H1 (cell line): ENCODE results near the gene KLHL29. TPM values are rescaled to one million over a fixed set of nuclear protein-coding genes. Genes with fewer than 3 reads are reported as not detected.

Experiments
- CTCF ChIA-PET: fragments of 300-600 bp; sonication (Branson Sonifier 250); formaldehyde crosslinking; loops from one replicate; lab custom pipeline; 2021; ENCODE audit not compliant: partially characterized antibody; lab: Charles Lee
- POLR2A ChIA-PET: fragments of 300-600 bp; sonication (Branson Sonifier 250); formaldehyde crosslinking; loops from one replicate; lab custom pipeline; 2021; ENCODE audit warnings: inconsistent platforms; ENCODE audit not compliant: partially characterized antibody; lab: Charles Lee
- DNase-seq, 2 experiments: peaks; one replicate each; pipeline versions ENCODE4 v3.0.0 to v3.0.0-alpha.2; 2010 to 2022; ENCODE audit warnings: low spot score in 2 of 2, low read depth in 1 of 2, mixed read lengths in 1 of 2
- FAIRE-seq: peaks from 2 replicates; lab custom pipeline; 2011; peaks lifted over from hg19 to GRCh38; lab: Jason Lieb, UNC
- H2AFZ ChIP-seq: 2 replicates; pipeline ENCODE4 v1.8.1; 2012; ENCODE audit warnings: low read length, inconsistent platforms
- H2AK5ac ChIP-seq: 2 replicates; pipeline ENCODE4 v1.6.1; 2013; ENCODE audit warnings: low read depth, low read length
- H2BK120ac ChIP-seq: replicated peaks from 2 replicates; pipeline ENCODE3; 2013; ENCODE audit warnings: low read depth, low read length, inconsistent platforms
- H2BK12ac ChIP-seq: 2 replicates; pipeline ENCODE4 v1.6.1; 2013; ENCODE audit warnings: low read depth, low read length
- H2BK15ac ChIP-seq: 2 replicates; pipeline ENCODE4 v1.6.1; 2013; ENCODE audit warnings: low read length
- H2BK20ac ChIP-seq: 2 replicates; pipeline ENCODE4 v1.6.1; 2013; ENCODE audit warnings: low read length
- H2BK5ac ChIP-seq: 2 replicates; pipeline ENCODE4 v1.6.1; 2013; ENCODE audit warnings: low read depth, low read length
- H3K14ac ChIP-seq: 2 replicates; pipeline ENCODE4 v1.6.1; 2013; ENCODE audit warnings: inconsistent platforms; ENCODE audit not compliant: insufficient read length
- H3K18ac ChIP-seq: 2 replicates; pipeline ENCODE4 v1.6.1; 2013; ENCODE audit warnings: low read length; ENCODE audit errors: extremely low read depth
- H3K23ac ChIP-seq: 2 replicates; pipeline ENCODE4 v1.6.1; 2013; ENCODE audit warnings: inconsistent platforms; ENCODE audit not compliant: insufficient read length
- H3K23me2 ChIP-seq: 2 replicates; pipeline ENCODE4 v1.6.1; 2013; ENCODE audit warnings: low read depth, low read length
- H3K27ac ChIP-seq: 2 replicates; pipeline ENCODE4 v1.6.1; 2011; ENCODE audit warnings: low read depth, low read length, inconsistent platforms
- H3K27me3 ChIP-seq, 4 experiments: replicated peaks in 1 of 4; 1 replicate in 1 of 4; 2 replicates in 3 of 4; pipeline versions ENCODE4 v1.6.1 to v1.8.1; 2011 to 2013; ENCODE audit warnings: low read length in 3 of 4, mild to moderate bottlenecking in 3 of 4, inconsistent platforms in 2 of 4, mixed read lengths in 2 of 4, moderate library complexity in 1 of 4; ENCODE audit not compliant: control insufficient read depth in 3 of 4, insufficient read depth in 3 of 4; ENCODE audit errors: extremely low read depth in 1 of 4
- H3K36me3 ChIP-seq, 4 experiments: 2 replicates each; pipeline versions ENCODE4 v1.6.1 to v1.8.1; 2011 to 2013; ENCODE audit warnings: mild to moderate bottlenecking in 4 of 4, low read length in 3 of 4, moderate library complexity in 2 of 4, control low read depth in 1 of 4, inconsistent platforms in 1 of 4; ENCODE audit not compliant: insufficient read depth in 4 of 4, control insufficient read depth in 2 of 4
- H3K4ac ChIP-seq: replicated peaks from 2 replicates; pipeline ENCODE3; 2013; ENCODE audit warnings: low read length, low read depth, mixed read lengths, inconsistent platforms; ENCODE audit not compliant: insufficient read length
- H3K4me1 ChIP-seq, 4 experiments: replicated peaks in 1 of 4; 1 replicate in 1 of 4; 2 replicates in 3 of 4; pipeline versions ENCODE4 v1.6.1 to v1.8.1; 2011 to 2013; ENCODE audit warnings: low read length in 3 of 4, inconsistent platforms in 2 of 4, mixed read lengths in 1 of 4; ENCODE audit not compliant: insufficient read depth in 4 of 4, control insufficient read depth in 3 of 4
- H3K4me2 ChIP-seq, 2 experiments: 2 replicates each; pipeline versions ENCODE4 v1.6.1 to v1.8.1; 2011 to 2013; ENCODE audit warnings: low read depth in 2 of 2, low read length in 2 of 2, control low read depth in 1 of 2, inconsistent platforms in 1 of 2, mild to moderate bottlenecking in 1 of 2; ENCODE audit not compliant: insufficient read depth in 1 of 2
- H3K4me3 ChIP-seq, 4 experiments: fragments of 200-600, 300-600 bp in 1 of 4; sonication (generic), shearing (Covaris generic), sonication (Bioruptor Twin) in 1 of 4; 2 replicates each; pipeline versions ENCODE4 v1.5.1 to v1.8.1; 2011 to 2016; ENCODE audit warnings: low read length in 4 of 4, low read depth in 3 of 4, control low read depth in 2 of 4, inconsistent platforms in 2 of 4, mild to moderate bottlenecking in 2 of 4, mixed read lengths in 1 of 4, moderate library complexity in 1 of 4; ENCODE audit not compliant: insufficient read depth in 2 of 4; ENCODE audit errors: extremely low read depth in 1 of 4
- H3K56ac ChIP-seq: replicated peaks from 2 replicates; pipeline ENCODE3; 2013; ENCODE audit warnings: low read depth, mild to moderate bottlenecking, mixed read lengths, low read length, inconsistent platforms; ENCODE audit not compliant: insufficient read length
- H3K79me1 ChIP-seq: 2 replicates; pipeline ENCODE4 v1.6.1; 2013; ENCODE audit warnings: low read depth, low read length, control low read depth
- H3K79me2 ChIP-seq, 2 experiments: 2 replicates each; pipeline versions ENCODE4 v1.6.1 to v1.8.1; 2012 to 2013; ENCODE audit warnings: low read length in 2 of 2, mild to moderate bottlenecking in 2 of 2, inconsistent platforms in 1 of 2; ENCODE audit not compliant: insufficient read depth in 2 of 2, control insufficient read depth in 1 of 2
- H3K9ac ChIP-seq, 4 experiments: replicated peaks in 1 of 4; 1 replicate in 1 of 4; 2 replicates in 3 of 4; pipeline versions ENCODE4 v1.6.1 to v1.8.1; 2011 to 2013; ENCODE audit warnings: low read depth in 3 of 4, low read length in 3 of 4, control low read depth in 2 of 4, mild to moderate bottlenecking in 2 of 4, moderate library complexity in 2 of 4, inconsistent platforms in 1 of 4; ENCODE audit errors: extremely low read depth in 1 of 4
- H3K9me3 ChIP-seq, 2 experiments: 2 replicates each; pipeline versions ENCODE4 v1.6.1 to v1.8.1; 2012 to 2013; ENCODE audit warnings: mild to moderate bottlenecking in 2 of 2, moderate library complexity in 2 of 2, control low read depth in 1 of 2, inconsistent platforms in 1 of 2, low read depth in 1 of 2, low read length in 1 of 2, mixed read lengths in 1 of 2; ENCODE audit not compliant: insufficient read depth in 2 of 2
- H4K20me1 ChIP-seq, 2 experiments: replicated peaks in 1 of 2; 2 replicates each; pipeline versions ENCODE3 to v1.8.1; 2011 to 2013; ENCODE audit warnings: inconsistent platforms in 2 of 2, low read length in 2 of 2, mild to moderate bottlenecking in 1 of 2; ENCODE audit not compliant: insufficient read depth in 2 of 2, control insufficient read depth in 1 of 2
- H4K5ac ChIP-seq: 2 replicates; pipeline ENCODE4 v1.6.1; 2013; ENCODE audit warnings: low read length, low read depth, mixed read lengths, inconsistent platforms; ENCODE audit not compliant: insufficient read length
- H4K8ac ChIP-seq: 2 replicates; pipeline ENCODE4 v1.8.0; 2013; ENCODE audit warnings: mild to moderate bottlenecking, moderate library complexity, low read length, inconsistent platforms; ENCODE audit not compliant: insufficient read depth; ENCODE audit errors: extremely low read depth
- H4K91ac ChIP-seq: replicated peaks from 2 replicates; pipeline ENCODE3; 2013; ENCODE audit warnings: low read length, mixed read lengths, inconsistent platforms; ENCODE audit not compliant: insufficient read length
- SAP30 ChIP-seq: fragments of 300-600 bp; sonication (generic); IDR thresholded peaks from 2 replicates; pipeline ENCODE4 v1.7.1; 2012; ENCODE audit warnings: low read length, moderate library complexity, mild to moderate bottlenecking, inconsistent platforms; ENCODE audit not compliant: insufficient read depth, insufficient replicate concordance
- ZNF274 ChIP-seq: IDR thresholded peaks from 2 replicates; pipeline ENCODE4 v1.7.0; 2012; ENCODE audit warnings: low read length, borderline replicate concordance; ENCODE audit errors: extremely low read depth
- WGBS, 2 experiments: shearing (Covaris generic) in 1 of 2; methylation state at CpG; one replicate each; pipeline versions ENCODE4 v1.1.6 to v1.1.7; 2013 to 2015; ENCODE audit warnings: low lambda C conversion rate in 2 of 2, mixed read lengths in 2 of 2, inconsistent platforms in 1 of 2, low coverage in 1 of 2, missing lambda C conversion rate in 1 of 2; ENCODE audit not compliant: insufficient replicate concordance in 2 of 2, insufficient coverage in 1 of 2, insufficient read length in 1 of 2; ENCODE audit errors: extremely low coverage in 1 of 2, missing lambda C conversion rate in 1 of 2; 5-methylcytosine and 5-hydroxymethylcytosine counted together
- polyA plus RNA-seq, 7 experiments: library from polyadenylated mRNA; depleted of rRNA in 3 of 7; stranded (reverse) in 5 of 7; unstranded in 2 of 7; fragments of >200 nt in 5 of 7; fragments of 200-250 nt in 2 of 7; gene quantifications; 1 replicate in 5 of 7; 2 replicates in 1 of 7; 4 replicates in 1 of 7; pipeline versions ENCODE4 v1.2.1 to v1.2.3, GENCODE V29; 2011 to 2013; ENCODE audit warnings: missing spikeins in 2 of 7, mixed read lengths in 2 of 7
- total RNA-seq: library from RNA; stranded (reverse); fragmentation: NEBNext Ultra II Directional; extraction: Animal tissue kit (Norgen Biotek cat#: 25700); gene quantifications from 2 replicates; pipeline ENCODE4 v1.2.1, GENCODE V29; 2021

Gene KLHL29
- total and polyA plus RNA-seq, 2 of the 8 experiments (the other 6 are each of a cell fraction or from before 2014, with no cell fraction given), result 1.1 to 4.7 TPM

DNA sequence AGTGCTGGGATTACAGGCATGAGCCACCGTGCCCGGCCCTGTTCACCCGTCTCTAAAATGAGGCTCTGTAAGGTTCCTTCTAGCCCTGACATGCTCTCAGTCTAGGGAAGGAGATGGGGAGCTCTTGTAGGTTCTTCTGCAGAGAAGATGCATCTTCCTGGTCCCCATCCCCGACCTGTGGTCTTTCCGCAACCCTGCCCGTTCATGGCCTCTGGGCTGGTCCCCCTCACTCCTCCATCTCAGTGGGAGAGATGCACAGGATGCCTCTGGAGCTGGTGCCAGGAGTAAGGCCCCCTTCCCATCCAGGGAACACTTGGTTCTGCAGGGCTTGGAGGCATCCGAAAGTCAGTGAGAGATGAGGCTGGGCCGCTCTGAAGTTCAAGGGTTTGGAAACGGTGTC lies 212.7 kb downstream of the KLHL29 start:
- H3K18ac ChIP-seq, result no peak overlapping the region
- no peak overlapping the region for H2AK5ac ChIP-seq
- H3K79me1 ChIP-seq, result no peaks in the 10 kb centered on the region
- no peaks in the 10 kb centered on the region for H4K20me1 ChIP-seq
- no peak overlapping the region for H2BK20ac ChIP-seq
- no peaks in the 10 kb centered on the region for H3K27me3 ChIP-seq
- no peak overlapping the region; the same call in 1 of the 2 replicates for H4K8ac ChIP-seq
- no peak overlapping the region for H2BK5ac ChIP-seq
- FAIRE-seq (no peak), DNase-seq (no peak)
- no peaks in the 10 kb centered on the region for H3K23me2 ChIP-seq
- H3K36me3 ChIP-seq, result no peaks in the 10 kb centered on the region
- TF ChIP-seq ZNF274 (no peak), SAP30 (no peak)
- no peak overlapping the region for H3K27ac ChIP-seq
- H3K23ac ChIP-seq, result no peak overlapping the region
- CTCF ChIA-PET, result interaction anchor here (0.7 to 1.3 kb wide), 3 partner anchors 8 to 80 kb away, joined by 3 read pairs; no protein-coding TSS in a partner anchor
- no peak overlapping the region for H2AFZ ChIP-seq
- POLR2A ChIA-PET, result no interaction called here
- H2BK120ac ChIP-seq, result no peak overlapping the region
- WGBS, 2 experiments, result 87% methylated on average over 9 of the region's 9 CpGs; no CpG with 5 or more reads in 1 of the 2 experiments
- H3K9me3 ChIP-seq, result no peaks in the 10 kb centered on the region
- no peak overlapping the region for H3K4ac ChIP-seq
- H3K14ac ChIP-seq, result no peak overlapping the region
- H3K79me2 ChIP-seq, result no peaks in the 10 kb centered on the region
- H4K5ac ChIP-seq, result no peak overlapping the region
- no peak overlapping the region for H4K91ac ChIP-seq
- no peak overlapping the region for H2BK12ac ChIP-seq
- H3K9ac ChIP-seq, result no peak overlapping the region
- H3K56ac ChIP-seq, result no peak overlapping the region
- no peak overlapping the region for H2BK15ac ChIP-seq
- H3K4me3 ChIP-seq, result no peak overlapping the region
- H3K4me2 ChIP-seq, result no peak overlapping the region
- H3K4me1 ChIP-seq, result peaks cover 0 to 4% (median under 1%) of the 10 kb centered on the region in 4 experiments; a peak in 3 of 7 replicates
